Stomach (tissue), 4 donors: ENCODE measurements around the gene KIAA1671.

Source experiments
- CTCF ChIP-seq, 7 experiments: fragments of 450-650 bp in 4 of 7; fragments of 200-600 bp in 3 of 7; sonication (generic) in 3 of 7; IDR thresholded peaks; one replicate each; pipeline ENCODE4 v1.5.1; 2016 to 2019; ENCODE audit warnings: antibody characterized with exemption in 7 of 7, control low read depth in 2 of 7, mild to moderate bottlenecking in 1 of 7
- POLR2A ChIP-seq, 4 donors: fragments of 450-650 bp; IDR thresholded peaks; one replicate each; pipeline ENCODE4 v1.6.1; 2016; ENCODE audit warnings: antibody characterized with exemption in 4 of 4, control low read depth in 2 of 4, mild to moderate bottlenecking in 1 of 4, moderate library complexity in 1 of 4

- TF ChIP-seq CTCF (IDR thresholded peaks at IDR 0.05) (no peak), POLR2A (IDR thresholded peaks at IDR 0.05) (no peak)
Observed at GRCh38 chr22:25162561-25162960, 210.0 kb downstream of the KIAA1671 start.
